A673 (cell line): ENCODE results near the gene DAPK1. TPM values are rescaled to one million over a fixed set of nuclear protein-coding genes. Genes with fewer than 3 reads are reported as not detected.

Source experiments
- BruUV-seq: library from RNA; stranded (reverse); fragments of 400-500 nt; replicated peaks from 2 replicates; lab custom pipeline; 2021; lab: Mats Ljungman, UMichigan
- CTCF ChIA-PET: fragments of 300-600 bp; sonication (Branson Sonifier 250); formaldehyde crosslinking; loops from one replicate; lab custom pipeline; 2022; ENCODE audit warnings: antibody characterized with exemption; lab: Charles Lee
- POLR2A ChIA-PET: fragments of 300-600 bp; sonication (Branson Sonifier 250); formaldehyde crosslinking; loops from one replicate; lab custom pipeline; 2022; ENCODE audit warnings: antibody characterized with exemption; ENCODE audit not compliant: low non-redundant PET; lab: Charles Lee
- DNase-seq: peaks from one replicate; pipeline ENCODE4 v3.0.0-alpha.2; 2015; ENCODE audit warnings: low spot score
- H3K27ac ChIP-seq: fragments of 200-600 bp; sonication (generic); 2 replicates; pipeline ENCODE4 v1.5.1; 2016; ENCODE audit warnings: mixed run types, low read depth, mild to moderate bottlenecking, mixed read lengths, antibody characterized with exemption, low read length; ENCODE audit not compliant: poor library complexity, severe bottlenecking
- H3K27me3 ChIP-seq: fragments of 200-600 bp; sonication (generic); replicated peaks from 2 replicates; pipeline ENCODE4 v1.6.1; 2017; ENCODE audit warnings: mixed run types, low read depth, mild to moderate bottlenecking, mixed read lengths, antibody characterized with exemption, low read length; ENCODE audit not compliant: insufficient read depth, poor library complexity
- H3K36me3 ChIP-seq: fragments of 200-600 bp; sonication (generic); 2 replicates; pipeline ENCODE4 v1.6.1; 2016; ENCODE audit warnings: mixed run types, mild to moderate bottlenecking, mixed read lengths, antibody characterized with exemption, low read length; ENCODE audit not compliant: insufficient read depth, poor library complexity, severe bottlenecking
- H3K4me1 ChIP-seq: fragments of 200-600 bp; sonication (generic); 2 replicates; pipeline ENCODE4 v1.6.1; 2017; ENCODE audit warnings: mixed run types, mild to moderate bottlenecking, mixed read lengths, antibody characterized with exemption, low read length; ENCODE audit not compliant: insufficient read depth, poor library complexity, severe bottlenecking
- H3K4me3 ChIP-seq: fragments of 200-600 bp; sonication (generic); 2 replicates; pipeline ENCODE4 v1.5.1; 2016; ENCODE audit warnings: low read depth, mixed run types, mild to moderate bottlenecking, mixed read lengths, low read length; ENCODE audit not compliant: poor library complexity, severe bottlenecking
- H3K9me3 ChIP-seq: fragments of 200-600 bp; sonication (generic); 2 replicates; pipeline ENCODE4 v1.6.1; 2016; ENCODE audit warnings: mixed run types, low read depth, mild to moderate bottlenecking, mixed read lengths, antibody characterized with exemption, low read length; ENCODE audit not compliant: poor library complexity, severe bottlenecking
- CTCF ChIP-seq: fragments of 300-800, 200-600 bp; sonication (generic); conservative IDR thresholded peaks from 2 replicates; pipeline ENCODE4 v1.5.1; 2017; ENCODE audit warnings: low read depth, mild to moderate bottlenecking, antibody characterized with exemption, low read length, moderate library complexity, mixed read lengths
- EZH2 ChIP-seq: fragments of 200-600 bp; sonication (generic); IDR thresholded peaks from 2 replicates; pipeline ENCODE4 v1.6.1; 2017; ENCODE audit warnings: borderline replicate concordance, low read depth, mild to moderate bottlenecking, mixed read lengths, antibody characterized with exemption, low read length; ENCODE audit not compliant: poor library complexity, severe bottlenecking
- intact Hi-C: fragments of 100-400 bp; cut with micrococcal nuclease; formaldehyde crosslinking; loops from one replicate; pipeline ENCODE4 v1.10.0; 2022; ENCODE audit not compliant: unreplicated experiment
- total RNA-seq: library from RNA; stranded (reverse); gene quantifications from 2 replicates; pipeline ENCODE4 v1.2.3, GENCODE V29; 2021

The DAPK1 gene
- total RNA-seq, 1 experiment from 2014 or later, result 380 TPM

DNA sequence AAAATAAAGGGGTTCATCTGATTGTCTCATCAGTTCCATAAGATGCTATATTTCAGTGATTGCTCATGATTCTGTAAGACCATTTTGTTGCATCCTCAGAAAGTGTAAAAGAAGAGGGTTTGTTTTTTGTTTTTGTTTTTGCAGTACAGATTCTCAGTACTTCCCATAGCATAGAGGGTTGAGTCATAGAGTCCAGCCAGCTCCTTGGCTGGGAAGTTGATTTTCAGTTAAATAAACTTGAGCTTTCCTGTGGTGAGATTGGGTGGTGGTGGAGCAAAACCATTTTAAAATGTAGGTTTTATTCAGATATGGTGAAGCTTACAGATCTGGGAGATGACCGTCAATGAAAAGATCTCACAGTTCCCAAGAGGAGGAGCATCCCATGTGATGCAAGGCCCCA is 48.2 kb downstream of the DAPK1 start:
- BruUV-seq, result no TSS peak
- H3K27ac ChIP-seq, result peak overlapping the region; percentile 14
- POLR2A ChIA-PET, result no interaction called here
- TF ChIP-seq EZH2 (no peak), CTCF (no peak)
- peaks cover 46% of the 10 kb centered on the region for H3K4me1 ChIP-seq
- H3K9me3 ChIP-seq, result no peaks in the 10 kb centered on the region
- no peak for DNase-seq
- CTCF ChIA-PET, result no interaction called here
- intact Hi-C loops, result no loop called here
- no peak overlapping the region for H3K4me3 ChIP-seq
- no peaks in the 10 kb centered on the region for H3K27me3 ChIP-seq
- peaks cover 56% of the 10 kb centered on the region for H3K36me3 ChIP-seq

DNA sequence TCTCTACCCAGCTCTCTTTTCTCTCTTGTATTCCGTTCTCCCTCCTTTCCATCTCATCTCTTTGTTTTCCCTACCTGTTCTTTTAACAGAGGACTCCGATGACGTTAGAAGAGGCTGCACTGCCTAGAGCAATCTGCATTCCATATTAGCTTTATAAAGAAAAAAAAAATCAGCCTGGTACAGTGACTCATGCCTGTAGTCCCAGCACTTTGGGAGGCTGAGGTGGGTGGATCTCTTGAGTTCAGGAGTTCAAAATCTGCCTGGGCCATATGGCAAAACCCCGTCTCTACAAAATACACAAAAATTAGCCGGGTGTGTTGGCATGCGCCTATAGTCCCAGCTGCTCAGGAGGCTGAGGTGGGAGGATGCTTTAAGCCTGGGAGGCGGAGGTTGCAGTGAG is 49.0 kb downstream of the DAPK1 start:
- BruUV-seq, result no TSS peak
- H3K27me3 ChIP-seq, result no peaks in the 10 kb centered on the region
- peaks cover 45% of the 10 kb centered on the region for H3K4me1 ChIP-seq
- no peak overlapping the region for H3K27ac ChIP-seq
- ChIA-PET CTCF (interaction anchor here (0.5 to 0.6 kb wide), 2 partner anchors 107 to 209 kb away, joined by 3 read pairs; no protein-coding TSS in a partner anchor), POLR2A (no interaction called here)
- intact Hi-C loops, result no loop called here
- TF ChIP-seq EZH2 (no peak), CTCF (no peak)
- no peak overlapping the region for H3K4me3 ChIP-seq
- no peak for DNase-seq
- H3K36me3 ChIP-seq, result peaks cover 48% of the 10 kb centered on the region
- no peaks in the 10 kb centered on the region for H3K9me3 ChIP-seq

- ChIA-PET CTCF (no interaction called here), POLR2A (no interaction called here)
- BruUV-seq, result no TSS peak
- TF ChIP-seq EZH2 (no peak), CTCF (no peak)
- H3K4me1 ChIP-seq, result peaks cover 44% of the 10 kb centered on the region
- H3K27me3 ChIP-seq, result no peaks in the 10 kb centered on the region
- H3K36me3 ChIP-seq, result peaks cover 38% of the 10 kb centered on the region
- H3K9me3 ChIP-seq, result no peaks in the 10 kb centered on the region
- no peak for DNase-seq
- peak overlapping the region; percentile 24 for H3K27ac ChIP-seq
- no peak overlapping the region for H3K4me3 ChIP-seq
- intact Hi-C loops, result no loop called here
Observed at GRCh38 chr9:87547671-87548081, 50.0 kb downstream of the DAPK1 start.
